ENCODE measurements around the gene UNC93A.

DNA sequence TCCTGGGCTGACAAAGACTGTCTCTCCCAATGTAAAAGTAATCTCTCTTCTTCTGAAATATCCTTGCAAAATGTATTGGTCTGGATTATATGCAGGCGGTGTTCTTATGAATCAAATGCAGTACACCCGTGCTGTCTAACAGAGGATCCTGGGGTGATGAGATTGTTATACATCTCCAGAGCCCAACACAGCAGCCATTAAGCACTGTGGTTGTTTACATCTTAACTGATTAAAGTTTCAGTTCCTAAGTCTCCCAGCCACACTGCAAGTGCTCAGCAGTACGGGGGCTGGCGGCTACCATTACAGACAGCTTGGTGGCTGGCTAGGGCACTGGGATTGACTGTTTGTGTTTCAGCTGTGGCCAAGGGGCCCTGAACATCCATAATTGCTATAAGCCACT is 7.0 kb downstream of the UNC93A start:
- TF ChIP-seq POLR2A (IDR thresholded peaks at IDR 0.05; ENCODE audit: low read depth, low read length): no peak
- TF ChIP-seq POLR2AphosphoS5 (IDR thresholded peaks at IDR 0.05; ENCODE audit: low read depth, low read length): no peak
